HG03575 (cell line): Measurements from ENCODE around the gene UBAP1.
"Not testable (repeated sequence)": the region's sequence is repeated elsewhere in the genome, so short reads cannot be mapped to it uniquely, and the experiment has no call there.

Source experiments
- ATAC-seq: cut with Tn5 transposase; IDR thresholded peaks from one replicate; pipeline ENCODE4 v1.9.1; 2021; ENCODE audit not compliant: unreplicated experiment, insufficient number of reproducible peaks, low FRiP score; ENCODE audit errors: extremely low read depth

The UBAP1 gene

GRCh38 chr9:34217015-34217414, 38.2 kb downstream of the UBAP1 start:
- not testable (repeated sequence) for ATAC-seq

DNA sequence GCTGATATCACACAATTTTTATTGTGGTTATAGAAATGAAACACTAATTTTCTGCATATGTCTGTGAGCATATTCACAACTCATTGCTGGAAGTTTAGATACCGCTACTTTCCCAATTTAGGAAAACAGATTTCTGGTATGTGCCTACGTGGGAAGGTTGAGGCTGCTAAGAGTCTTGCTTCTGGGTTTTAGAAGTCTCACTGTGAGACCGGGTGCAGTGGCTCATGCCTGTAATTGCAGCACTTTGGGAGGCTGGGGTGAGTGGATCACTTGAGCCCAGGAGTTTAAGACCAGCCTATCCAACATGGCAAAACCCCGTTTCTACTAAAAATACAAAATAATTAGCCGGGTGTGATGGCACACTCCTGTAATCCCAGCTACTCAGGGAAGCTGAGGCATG, 39.6 kb downstream of the UBAP1 start:
- ATAC-seq: no peak

- ATAC-seq: no peak
Measured at GRCh38 chr9:34219421-34219820, 40.6 kb downstream of the UBAP1 start.

GRCh38 chr9:34220218-34220617, 41.4 kb downstream of the UBAP1 start:
- ATAC-seq: no peak

DNA sequence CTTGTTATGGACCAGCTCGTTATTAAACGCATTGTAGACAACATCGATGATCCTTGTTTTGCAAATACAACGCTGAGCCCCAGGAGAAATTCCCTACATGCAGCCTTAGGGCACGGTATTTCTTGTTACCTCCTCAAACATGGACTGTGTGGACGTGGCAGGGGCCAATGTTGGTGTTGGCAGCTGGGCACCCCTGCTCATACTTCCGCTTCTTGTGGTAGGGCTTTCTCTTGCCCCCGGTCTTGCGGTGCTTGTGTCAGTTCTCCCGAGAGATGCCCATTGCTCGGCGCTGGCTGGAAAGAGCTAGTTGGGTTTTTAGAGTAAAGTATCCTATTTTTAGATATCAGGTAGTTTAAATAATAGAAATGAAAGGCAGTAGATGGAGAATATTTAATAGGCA, 45.5 kb downstream of the UBAP1 start:
- no peak for ATAC-seq

GRCh38 chr9:34226144-34226760, 47.4 kb downstream of the UBAP1 start:
- ATAC-seq: not testable (repeated sequence)

- ATAC-seq: no peak
Measured at GRCh38 chr9:34227445-34227844, 48.6 kb downstream of the UBAP1 start.

DNA sequence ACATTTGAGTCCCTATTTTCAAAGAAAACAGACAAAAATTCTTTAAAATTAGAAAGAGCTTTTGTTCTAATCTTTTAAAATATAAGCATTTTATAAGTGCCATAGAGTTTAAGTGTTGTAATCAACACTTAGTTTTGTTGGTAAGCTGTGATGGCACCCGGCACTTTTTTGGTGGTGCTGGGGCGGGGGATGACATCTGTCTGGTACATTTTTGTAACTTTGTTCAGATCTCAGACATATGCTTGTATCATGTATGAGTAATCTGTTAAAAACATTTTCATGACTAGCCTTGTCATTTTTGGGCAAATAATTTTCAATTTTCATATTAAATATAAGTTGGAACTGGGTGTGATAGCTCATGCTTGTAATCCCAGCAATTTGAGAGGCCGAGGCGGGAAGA, 51.7 kb downstream of the UBAP1 start:
- no peak for ATAC-seq

DNA sequence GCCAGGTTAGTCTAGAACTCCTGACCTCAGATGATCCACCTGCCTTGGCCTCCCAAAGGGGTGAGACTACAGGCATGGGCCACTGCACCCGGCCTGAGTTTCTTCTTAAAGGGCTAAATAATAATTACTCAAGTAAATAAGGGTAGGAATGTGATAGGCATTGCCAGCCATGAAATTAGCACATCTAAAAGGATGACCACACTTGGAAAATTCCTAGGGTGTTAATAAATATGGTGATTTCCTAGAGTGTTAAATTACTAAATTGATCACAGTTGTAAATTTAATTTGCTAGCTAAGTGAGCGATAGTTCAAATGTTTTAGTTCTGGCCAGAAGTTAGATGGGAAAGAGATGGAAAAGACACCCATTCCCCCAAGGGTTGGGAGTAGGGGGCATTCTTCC, 53.4 kb downstream of the UBAP1 start:
- ATAC-seq: no peak

DNA sequence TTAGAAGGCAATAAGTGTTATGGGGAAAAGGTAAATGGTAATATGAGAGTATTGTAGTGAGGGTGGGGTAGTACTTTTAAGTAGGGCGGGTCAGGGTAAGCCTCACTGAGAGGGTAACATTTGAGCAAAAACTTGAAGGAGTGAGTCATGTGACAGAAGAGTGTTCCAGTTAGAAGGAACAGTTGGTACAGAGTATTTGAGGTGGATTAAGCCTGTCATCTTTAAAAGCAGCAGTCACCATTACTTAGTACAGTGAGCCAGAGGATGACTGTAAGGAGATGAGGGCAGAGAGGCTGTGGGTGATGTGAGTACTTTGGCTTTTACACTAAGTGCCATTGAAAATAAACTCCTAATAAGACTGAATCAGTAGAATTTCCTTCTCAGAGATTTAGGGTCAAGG, 54.8 kb downstream of the UBAP1 start:
- no peak for ATAC-seq

GRCh38 chr9:34237836-34238235, 59.0 kb downstream of the UBAP1 start:
- ATAC-seq: no peak

GRCh38 chr9:34240006-34240405, 61.2 kb downstream of the UBAP1 start:
- ATAC-seq: no peak

- no peak for ATAC-seq
Measured at GRCh38 chr9:34242830-34243229, 64.0 kb downstream of the UBAP1 start.

- ATAC-seq: not testable (repeated sequence)
Measured at GRCh38 chr9:34245212-34245611, 66.4 kb downstream of the UBAP1 start.

- ATAC-seq: no peak
Measured at GRCh38 chr9:34246453-34246852, 67.6 kb downstream of the UBAP1 start.

DNA sequence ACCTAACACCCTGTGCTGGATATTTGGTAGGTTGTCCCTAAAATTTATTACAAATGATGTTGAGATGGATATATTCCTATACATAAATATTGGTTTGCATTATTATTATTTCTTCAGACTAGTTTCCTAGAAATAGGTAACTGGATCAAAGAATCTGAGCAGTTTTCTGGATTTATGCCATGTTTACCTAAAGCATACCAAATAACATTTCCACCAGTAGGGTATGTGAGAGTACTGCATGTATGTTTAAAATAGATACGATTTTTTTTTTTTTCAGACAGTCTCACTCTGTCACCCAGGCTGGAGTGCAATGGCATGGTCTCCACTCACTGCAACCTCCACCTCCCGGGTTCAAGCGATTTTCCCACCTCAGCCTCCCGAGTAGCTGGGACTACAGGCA, 68.9 kb downstream of the UBAP1 start:
- not testable (repeated sequence) for ATAC-seq

DNA sequence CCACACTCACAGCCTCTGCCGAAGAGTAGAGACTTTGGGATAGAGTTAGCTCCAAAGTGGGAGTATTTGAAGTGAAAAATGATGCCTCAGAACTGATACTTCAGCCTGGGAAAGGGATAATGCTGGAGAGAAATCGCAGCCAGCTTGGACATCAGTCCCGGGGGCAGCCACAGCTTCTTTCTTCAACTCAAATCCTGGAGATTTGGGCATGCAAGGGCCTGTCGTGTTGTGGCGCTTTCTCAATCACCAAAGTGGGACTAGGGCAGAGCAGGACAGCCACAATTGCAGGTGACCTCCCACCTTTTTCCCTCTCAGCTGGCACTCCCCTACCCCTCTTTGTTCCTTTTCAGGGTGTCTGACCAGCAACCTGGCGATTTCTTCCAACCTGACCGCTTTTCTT, 70.4 kb downstream of the UBAP1 start:
- no peak for ATAC-seq

GRCh38 chr9:34250721-34251120, 71.9 kb downstream of the UBAP1 start:
- ATAC-seq: no peak

- ATAC-seq: no peak
Measured at GRCh38 chr9:34252016-34252415, 73.2 kb downstream of the UBAP1 start.

- no peak for ATAC-seq
Measured at GRCh38 chr9:34252670-34253459, 74.0 kb downstream of the UBAP1 start.

DNA sequence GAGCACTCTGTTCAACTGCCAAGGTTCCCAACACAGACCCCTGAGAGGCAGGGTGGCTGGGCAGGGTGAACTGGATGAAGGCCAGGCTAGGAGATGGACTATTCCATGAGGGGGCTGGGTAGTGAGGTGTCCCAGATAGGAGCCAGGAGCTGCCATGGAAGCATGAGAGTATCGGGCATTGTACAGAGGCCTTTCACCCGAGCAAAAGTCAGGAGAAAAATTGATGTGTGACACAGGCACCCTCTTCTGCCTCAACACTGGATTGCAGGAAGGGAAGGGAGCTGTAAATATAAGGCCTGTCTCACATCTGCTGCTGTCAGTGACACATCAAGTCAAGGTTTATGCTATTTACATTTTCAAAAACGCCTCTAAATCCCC, 74.6 kb downstream of the UBAP1 start:
- no peak for ATAC-seq
